Loucy (cell line): ENCODE data around the gene DBF4B.

Experiments used
- H2AFZ ChIP-seq: fragments of 200-600 bp; sonication (generic); 2 replicates; pipeline ENCODE4 v1.6.0; 2016; ENCODE audit warnings: antibody characterized with exemption, mild to moderate bottlenecking, low read length, moderate library complexity
- H3F3A ChIP-seq: fragments of 200-600 bp; 2 replicates; pipeline ENCODE4 v1.6.0; 2016; ENCODE audit warnings: antibody characterized with exemption, low read depth, mild to moderate bottlenecking
- H3K27me3 ChIP-seq: fragments of 200-600 bp; sonication (generic); 2 replicates; pipeline ENCODE4 v1.6.1; 2014; ENCODE audit warnings: low read length, mild to moderate bottlenecking; ENCODE audit not compliant: insufficient read depth, poor library complexity, severe bottlenecking
- H3K36me3 ChIP-seq: fragments of 200-600 bp; sonication (generic); 2 replicates; pipeline ENCODE4 v1.6.1; 2016; ENCODE audit warnings: low read length; ENCODE audit not compliant: insufficient read depth
- H3K4me1 ChIP-seq: fragments of 200-600 bp; sonication (generic); 2 replicates; pipeline ENCODE4 v1.5.1; 2014; ENCODE audit warnings: low read length, mild to moderate bottlenecking; ENCODE audit not compliant: insufficient read depth, poor library complexity, severe bottlenecking
- H3K4me2 ChIP-seq: fragments of 200-600 bp; sonication (generic); 2 replicates; pipeline ENCODE4 v1.6.0; 2014; ENCODE audit warnings: antibody characterized with exemption, low read length, low read depth, mild to moderate bottlenecking; ENCODE audit not compliant: poor library complexity, severe bottlenecking
- H3K4me3 ChIP-seq: fragments of 200-600 bp; sonication (generic); 2 replicates; pipeline ENCODE4 v1.5.1; 2014; ENCODE audit warnings: low read length, mild to moderate bottlenecking, mixed read lengths; ENCODE audit not compliant: poor library complexity, severe bottlenecking
- H3K79me2 ChIP-seq: fragments of 200-600 bp; sonication (generic); 2 replicates; pipeline ENCODE4 v1.6.1; 2014; ENCODE audit warnings: low read length; ENCODE audit not compliant: insufficient read depth
- H3K9ac ChIP-seq: fragments of 200-600 bp; sonication (generic); 2 replicates; pipeline ENCODE4 v1.6.0; 2014; ENCODE audit warnings: mild to moderate bottlenecking, low read depth, low read length, moderate library complexity; ENCODE audit not compliant: poor library complexity, severe bottlenecking
- H3K9me2 ChIP-seq: fragments of 200-600 bp; sonication (generic); replicated peaks from 2 replicates; pipeline ENCODE4 v1.6.1; 2016; ENCODE audit warnings: low read depth, low read length, mixed read lengths
- H3K9me3 ChIP-seq: fragments of 200-600 bp; sonication (generic); 2 replicates; pipeline ENCODE4 v1.6.1; 2014; ENCODE audit warnings: mild to moderate bottlenecking, antibody characterized with exemption, low read length, low read depth; ENCODE audit not compliant: insufficient read depth
- H4K20me1 ChIP-seq: fragments of 200-600 bp; sonication (generic); 2 replicates; pipeline ENCODE4 v1.6.0; 2014; ENCODE audit warnings: antibody characterized with exemption, low read length, mild to moderate bottlenecking; ENCODE audit not compliant: insufficient read depth, poor library complexity, severe bottlenecking
- CTCF ChIP-seq: fragments of 200-600 bp; sonication (generic); conservative IDR thresholded peaks from 2 replicates; pipeline ENCODE4 v1.5.1; 2014; ENCODE audit warnings: mild to moderate bottlenecking, antibody characterized with exemption, low read length
- EZH2phosphoT487 ChIP-seq: fragments of 200-600 bp; IDR thresholded peaks from 2 replicates; pipeline ENCODE4 v1.6.1; 2018; ENCODE audit warnings: antibody characterized with exemption, mild to moderate bottlenecking, moderate library complexity, borderline replicate concordance

DBF4B gene

GRCh38 chr17:44757045-44757917, 48.8 kb downstream of the DBF4B start:
- no peak overlapping the region for H3K9ac ChIP-seq
- H3K79me2 ChIP-seq = no peaks in the 10 kb centered on the region
- H3K4me2 ChIP-seq = no peak overlapping the region
- H3K36me3 ChIP-seq = no peaks in the 10 kb centered on the region
- H4K20me1 ChIP-seq = no peaks in the 10 kb centered on the region
- TF ChIP-seq EZH2phosphoT487 (no peak), CTCF (no peak)
- no peaks in the 10 kb centered on the region for H3K9me3 ChIP-seq
- H2AFZ ChIP-seq = no peak overlapping the region
- no peak overlapping the region for H3K4me3 ChIP-seq
- H3F3A ChIP-seq = no peaks in the 10 kb centered on the region
- peaks cover 8% of the 10 kb centered on the region for H3K4me1 ChIP-seq
- H3K27me3 ChIP-seq = no peaks in the 10 kb centered on the region
- no peaks in the 10 kb centered on the region for H3K9me2 ChIP-seq

GRCh38 chr17:44757918-44758413, 49.5 kb downstream of the DBF4B start:
- Histone ChIP-seq H2AFZ (no peak overlapping the region), H3K9me3 (no peaks in the 10 kb centered on the region), H3K4me2 (no peak overlapping the region), H3K9ac (no peak overlapping the region), H3K79me2 (no peaks in the 10 kb centered on the region), H4K20me1 (no peaks in the 10 kb centered on the region), H3K4me3 (no peak overlapping the region), H3K9me2 (no peaks in the 10 kb centered on the region), H3K4me1 (peaks cover 8% of the 10 kb centered on the region), H3K27me3 (no peaks in the 10 kb centered on the region), H3K36me3 (no peaks in the 10 kb centered on the region), H3F3A (no peaks in the 10 kb centered on the region)
- no peak for TF ChIP-seq CTCF
- TF ChIP-seq EZH2phosphoT487 = no peak

- no peaks in the 10 kb centered on the region for H3K9me3 ChIP-seq
- H3K9ac ChIP-seq = peak within 1 kb of the TSS; percentile 72
- H3K4me1 ChIP-seq = peaks cover 8% of the 10 kb centered on the region
- no peaks in the 10 kb centered on the region for H3F3A ChIP-seq
- no peaks in the 10 kb centered on the region for H3K27me3 ChIP-seq
- H3K4me3 ChIP-seq = peak within 1 kb of the TSS; percentile 72
- no peaks in the 10 kb centered on the region for H3K79me2 ChIP-seq
- H3K9me2 ChIP-seq = no peaks in the 10 kb centered on the region
- TF ChIP-seq EZH2phosphoT487 (no peak), CTCF (no peak)
- no peaks in the 10 kb centered on the region for H4K20me1 ChIP-seq
- peak within 1 kb of the TSS; percentile 80 for H3K4me2 ChIP-seq
- H3K36me3 ChIP-seq = no peaks in the 10 kb centered on the region
- H2AFZ ChIP-seq = peak within 1 kb of the TSS; percentile 75; the same call in 1 of the 2 replicates
These were observed 50.1 kb downstream of the DBF4B start, which contains the start of gene ADAM11 for GRCh38 chr17:44758414-44759085. TSS of gene ADAM11 (plus strand) at chr17:44758988. CDS start at chr17:44759200, 212 bp downstream.
